Ishikawa (cell line): ENCODE data around the gene HMX3.

Experiments used
- CEBPB ChIP-seq: IDR thresholded peaks from 2 replicates; pipeline ENCODE4 v1.6.1; 2012
- CREB1 ChIP-seq: IDR thresholded peaks from 2 replicates; pipeline ENCODE4 v1.6.1; 2012; ENCODE audit warnings: low read depth
- EP300 ChIP-seq: IDR thresholded peaks from 2 replicates; pipeline ENCODE4 v1.6.1; 2012; ENCODE audit warnings: borderline replicate concordance
- FOXM1 ChIP-seq: IDR thresholded peaks from 2 replicates; pipeline ENCODE4 v1.6.1; 2012; ENCODE audit warnings: low read depth, borderline replicate concordance
- YY1 ChIP-seq: IDR thresholded peaks from 2 replicates; pipeline ENCODE4 v1.6.1; 2012; ENCODE audit warnings: low read depth
- TF ChIP-seq, protein P1 (sequence below): IDR thresholded peaks from 2 replicates; pipeline ENCODE4 v1.6.1; 2012

DNA sequence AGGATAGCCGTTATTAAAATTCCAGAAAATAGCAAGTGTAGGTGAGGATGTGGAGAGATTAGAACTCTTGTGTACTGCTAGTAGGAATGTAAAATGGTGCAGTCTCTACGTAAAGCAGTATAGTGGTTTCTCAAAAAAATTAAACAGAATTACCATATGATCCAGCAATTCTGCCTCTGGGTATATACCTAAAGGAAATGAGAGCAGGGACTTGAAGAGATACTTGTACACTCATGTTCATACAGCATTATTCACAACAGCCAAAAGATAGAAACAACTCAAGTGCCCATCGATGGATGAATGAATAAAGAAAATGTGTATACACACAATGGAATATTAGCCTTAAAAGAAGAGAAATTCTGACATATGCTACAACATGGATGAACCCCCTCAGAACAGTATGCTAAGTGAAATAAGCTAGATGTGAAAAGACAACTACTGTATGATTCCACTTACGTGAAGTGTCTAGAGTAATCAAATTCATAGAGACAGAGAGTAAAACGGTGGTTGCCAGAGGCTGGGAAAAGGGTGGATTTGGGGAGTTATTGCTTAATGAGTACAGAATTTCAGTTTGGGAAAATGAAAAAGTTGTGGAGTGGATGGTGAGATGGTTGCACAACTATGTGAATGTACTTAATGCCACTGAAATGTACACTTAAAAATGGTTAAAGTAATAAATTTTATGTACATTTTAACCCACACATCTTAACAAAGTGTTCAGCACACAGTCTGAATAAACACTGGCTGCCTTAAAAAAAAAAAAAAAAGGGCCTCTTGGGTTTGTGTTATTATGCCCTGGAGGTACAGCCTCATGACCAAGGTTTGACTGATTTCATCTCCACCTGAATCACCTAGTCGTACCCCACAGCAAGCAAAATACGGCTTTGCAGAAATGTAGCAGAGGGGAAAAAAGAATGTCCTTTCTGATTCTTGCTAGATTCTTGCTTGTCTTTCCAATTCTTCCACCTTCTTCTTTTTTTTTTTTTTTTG is 44.6 kb downstream of the HMX3 start:
- TF ChIP-seq CREB1 (no peak), CEBPB (no peak), FOXM1 (no peak), EP300 (no peak), YY1 (no peak)
- TF ChIP-seq, protein P1, sequence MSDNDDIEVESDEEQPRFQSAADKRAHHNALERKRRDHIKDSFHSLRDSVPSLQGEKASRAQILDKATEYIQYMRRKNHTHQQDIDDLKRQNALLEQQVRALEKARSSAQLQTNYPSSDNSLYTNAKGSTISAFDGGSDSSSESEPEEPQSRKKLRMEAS: no peak
